Bronchial epithelial cell (primary cell): ENCODE results near the gene ZBTB12. TPM values are rescaled to one million over a fixed set of nuclear protein-coding genes. Genes with fewer than 3 reads are reported as not detected.

Source experiments
- DNase-seq: peaks from one replicate; pipeline ENCODE4 v3.0.0-alpha.2; 2010; ENCODE audit warnings: low read depth
- FAIRE-seq: peaks from 2 replicates; lab custom pipeline; 2011; peaks lifted over from hg19 to GRCh38; lab: Jason Lieb, UNC
- H3K27me3 ChIP-seq: 2 replicates; pipeline ENCODE4 v1.5.1; 2011; ENCODE audit warnings: low read length; ENCODE audit not compliant: control insufficient read depth, insufficient read depth
- H3K36me3 ChIP-seq: 2 replicates; pipeline ENCODE4 v1.5.1; 2011; ENCODE audit warnings: low read length; ENCODE audit not compliant: control insufficient read depth, insufficient read depth
- H3K4me3 ChIP-seq: 2 replicates; pipeline ENCODE4 v1.5.1; 2011; ENCODE audit warnings: mild to moderate bottlenecking, low read depth, low read length, control low read depth
- CTCF ChIP-seq: IDR thresholded peaks from 2 replicates; pipeline ENCODE4 v1.5.1; 2011; ENCODE audit warnings: mild to moderate bottlenecking, moderate library complexity, low read length, control low read depth, inconsistent platforms; ENCODE audit not compliant: insufficient read depth, severe bottlenecking
- total RNA-seq: library from RNA; depleted of rRNA; stranded (reverse); fragments of >200 nt; gene quantifications from 2 replicates; pipeline ENCODE4 v1.2.1, GENCODE V29; 2014

ZBTB12 gene
- total RNA-seq, 1 donor from 2014 or later: 1.3 TPM

- Histone ChIP-seq H3K4me3 (peak overlapping the region; percentile 13), H3K27me3 (no peaks in the 10 kb centered on the region), H3K36me3 (peaks cover 11% of the 10 kb centered on the region)
- no peak for TF ChIP-seq CTCF
- FAIRE-seq (no peak), DNase-seq (no peak)
Observed at GRCh38 chr6:31878222-31878621, 23.7 kb downstream of the ZBTB12 start.

- FAIRE-seq: no peak
Observed at GRCh38 chr6:31877651-31878161, 24.2 kb downstream of the ZBTB12 start.

GRCh38 chr6:31877125-31877650 is 24.7 kb downstream of the ZBTB12 start:
- no peak for TF ChIP-seq CTCF
- no peak for DNase-seq
- Histone ChIP-seq H3K36me3 (peaks cover 2% of the 10 kb centered on the region), H3K27me3 (no peaks in the 10 kb centered on the region), H3K4me3 (no peak overlapping the region)
- FAIRE-seq: no peak

More at GRCh38 chr6:31877651-31878161, 24.2 kb downstream of the ZBTB12 start:
- DNase-seq: no peak
- no peak for TF ChIP-seq CTCF
- Histone ChIP-seq H3K36me3 (peaks cover 6% of the 10 kb centered on the region), H3K4me3 (no peak overlapping the region), H3K27me3 (no peaks in the 10 kb centered on the region)

GRCh38 chr6:31876357-31876756 is 25.5 kb downstream of the ZBTB12 start:
- no peaks in the 10 kb centered on the region for H3K27me3 ChIP-seq
- no peak for FAIRE-seq
- no peak for DNase-seq
- no peak for TF ChIP-seq CTCF
- H3K36me3 ChIP-seq: peaks cover 2% of the 10 kb centered on the region
- no peak overlapping the region for H3K4me3 ChIP-seq

DNA sequence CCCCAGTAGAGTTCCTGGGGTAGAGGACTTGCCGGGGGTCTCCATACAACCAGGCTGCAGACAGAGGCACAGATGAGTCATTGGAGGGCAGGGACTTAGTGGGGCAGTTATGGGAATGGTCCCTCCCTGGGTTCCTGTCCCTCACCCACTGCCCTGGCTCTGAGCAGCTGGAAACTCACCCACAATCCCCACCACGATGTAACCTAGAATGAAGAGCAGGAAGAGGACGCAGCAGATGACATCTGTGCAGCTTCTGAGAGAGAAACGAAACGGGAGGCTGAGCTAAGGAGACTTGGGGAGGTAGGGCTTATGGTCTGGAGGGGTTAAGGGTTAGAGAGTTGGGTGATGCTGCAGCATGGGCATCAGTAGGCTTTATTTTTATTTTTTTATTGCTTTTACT is 26.0 kb downstream of the ZBTB12 start:
- FAIRE-seq: no peak
- Histone ChIP-seq H3K36me3 (peaks cover 2% of the 10 kb centered on the region), H3K27me3 (no peaks in the 10 kb centered on the region), H3K4me3 (no peak overlapping the region)
- no peak for DNase-seq
- no peak for TF ChIP-seq CTCF

- Histone ChIP-seq H3K27me3 (no peaks in the 10 kb centered on the region), H3K36me3 (peaks cover 2% of the 10 kb centered on the region), H3K4me3 (no peak overlapping the region)
- DNase-seq (no peak), FAIRE-seq (no peak)
- TF ChIP-seq CTCF: no peak
Observed at GRCh38 chr6:31874836-31875572, 26.9 kb downstream of the ZBTB12 start.
